Fibroblast of lung (primary cell): ENCODE measurements around the gene ZFR2. TPM values are rescaled to one million over a fixed set of nuclear protein-coding genes. Genes with fewer than 3 reads are reported as not detected.
A peak's percentile ranks its signal among the peaks of the same experiment; 100 is the strongest.

Experiments used
- DNase-seq, 2 donors: peaks; one replicate each; pipeline versions ENCODE4 v3.0.0 to v3.0.0-alpha.2; 2010; ENCODE audit warnings: low read depth in 2 of 2
- H2AFZ ChIP-seq: 2 replicates; pipeline ENCODE4 v1.5.1; 2012; ENCODE audit warnings: low read length, control low read depth, inconsistent platforms
- H3K27ac ChIP-seq: 2 replicates; pipeline ENCODE4 v1.5.1; 2011; ENCODE audit warnings: low read length, control low read depth; ENCODE audit not compliant: insufficient read depth
- H3K27me3 ChIP-seq: 2 replicates; pipeline ENCODE4 v1.5.1; 2011; ENCODE audit warnings: mild to moderate bottlenecking, low read length; ENCODE audit not compliant: control insufficient read depth, insufficient read depth
- H3K36me3 ChIP-seq: 2 replicates; pipeline ENCODE4 v1.5.1; 2011; ENCODE audit warnings: low read length; ENCODE audit not compliant: control insufficient read depth, insufficient read depth
- H3K4me1 ChIP-seq: 2 replicates; pipeline ENCODE4 v1.5.1; 2011; ENCODE audit warnings: low read length; ENCODE audit not compliant: control insufficient read depth, insufficient read depth; ENCODE audit errors: extremely low read depth
- H3K4me2 ChIP-seq: 2 replicates; pipeline ENCODE4 v1.5.1; 2011; ENCODE audit warnings: low read length, control low read depth; ENCODE audit not compliant: insufficient read depth; ENCODE audit errors: extremely low read depth
- H3K4me3 ChIP-seq, 4 experiments: fragments of 200-600 bp in 1 of 4; sonication (generic) in 1 of 4; replicated peaks in 1 of 4; 2 replicates each; pipeline ENCODE4 v1.5.1; 2011 to 2016; ENCODE audit warnings: low read length in 4 of 4, low read depth in 3 of 4, mild to moderate bottlenecking in 3 of 4, control low read depth in 2 of 4, inconsistent platforms in 1 of 4, mixed read lengths in 1 of 4; ENCODE audit not compliant: insufficient read depth in 1 of 4; ENCODE audit errors: control extremely low read depth in 1 of 4
- H3K79me2 ChIP-seq: 2 replicates; pipeline ENCODE4 v1.5.1; 2012; ENCODE audit warnings: mild to moderate bottlenecking, low read length, inconsistent platforms; ENCODE audit not compliant: control insufficient read depth, insufficient read depth
- H3K9ac ChIP-seq: 2 replicates; pipeline ENCODE4 v1.5.1; 2011; ENCODE audit warnings: mild to moderate bottlenecking, low read length, control low read depth; ENCODE audit not compliant: insufficient read depth
- H3K9me3 ChIP-seq: 2 replicates; pipeline ENCODE4 v1.5.1; 2012; ENCODE audit warnings: low read depth, low read length; ENCODE audit not compliant: control insufficient read depth, insufficient read depth
- H4K20me1 ChIP-seq: 2 replicates; pipeline ENCODE4 v1.5.1; 2011; ENCODE audit warnings: low read length; ENCODE audit not compliant: control insufficient read depth, insufficient read depth; ENCODE audit errors: extremely low read depth
- EZH2 ChIP-seq: IDR thresholded peaks from 2 replicates; pipeline ENCODE4 v1.5.1; 2012; ENCODE audit warnings: low read length, control low read depth, mild to moderate bottlenecking; ENCODE audit errors: missing control alignments
- polyA plus RNA-seq, 2 donors: library from polyadenylated mRNA; depleted of rRNA in 1 of 2; stranded (reverse) in 1 of 2; unstranded in 1 of 2; fragments of >200 nt; gene quantifications; 2 replicates each; pipeline ENCODE4 v1.2.1, GENCODE V29; 2011 to 2012; ENCODE audit warnings: missing spikeins in 1 of 2
- total RNA-seq: library from RNA; depleted of rRNA; stranded (reverse); fragments of >200 nt; gene quantifications from 2 replicates; pipeline ENCODE4 v1.2.1, GENCODE V29; 2014
- TF ChIP-seq, protein P1 (sequence below), 2 donors: IDR thresholded peaks in 1 of 2; conservative IDR thresholded peaks in 1 of 2; 1 replicate in 1 of 2; 2 replicates in 1 of 2; pipeline ENCODE4 v1.5.1; 2011 to 2012; ENCODE audit warnings: low read length in 2 of 2, control low read depth in 1 of 2, inconsistent platforms in 1 of 2, low read depth in 1 of 2, mild to moderate bottlenecking in 1 of 2

The ZFR2 gene
- total and polyA plus RNA-seq, 2 donors (not counting 1 experiment from before 2014, with no cell fraction given): not detected

DNA sequence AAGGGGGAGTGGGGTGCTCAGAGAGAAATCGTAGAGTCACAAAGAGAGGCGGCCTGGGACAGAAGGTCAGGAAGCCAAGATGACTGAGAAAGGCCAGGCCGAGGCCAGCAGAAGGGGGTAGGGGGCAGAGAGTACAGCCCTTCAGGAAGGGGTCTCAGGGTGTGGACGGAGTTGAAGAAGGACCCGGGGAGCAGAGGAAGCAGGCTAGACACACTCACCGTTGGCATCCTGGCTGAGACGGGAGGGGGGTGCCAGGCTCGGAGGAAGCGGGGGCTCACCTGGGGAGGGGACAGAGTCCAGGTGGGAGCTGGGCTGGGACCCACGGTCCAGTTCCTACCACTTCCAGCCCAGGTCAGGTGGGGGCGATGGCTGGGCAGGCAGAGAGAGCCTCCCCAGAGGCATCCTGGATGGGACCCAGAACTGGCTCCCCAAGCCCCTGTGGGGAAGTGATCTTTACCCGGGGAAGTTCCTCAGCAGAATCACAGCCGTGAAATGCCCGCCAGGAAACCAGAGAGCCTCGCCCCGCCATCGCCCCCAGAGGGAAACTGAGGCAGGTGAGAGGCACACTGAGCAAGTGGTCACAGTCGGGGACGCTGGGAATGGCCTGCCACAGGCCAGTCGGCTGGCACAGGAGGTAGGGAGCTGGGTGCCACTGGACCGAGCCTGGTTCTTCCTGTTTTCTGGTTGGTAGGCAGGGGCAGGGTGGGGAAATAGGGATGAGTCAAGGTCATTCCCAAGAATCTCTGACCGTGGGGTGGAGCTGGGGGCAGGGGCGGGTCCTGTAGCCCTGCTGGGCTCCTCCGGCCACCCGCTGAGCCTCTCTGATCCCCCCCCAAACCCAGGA, 84.0 kb downstream of the ZFR2 start:
- Histone ChIP-seq H2AFZ (no peak overlapping the region), H3K9ac (no peak overlapping the region), H3K9me3 (no peaks in the 10 kb centered on the region), H3K4me3 (no peak overlapping the region), H3K27me3 (peaks cover 2% of the 10 kb centered on the region), H3K4me2 (no peak overlapping the region), H3K4me1 (no peaks in the 10 kb centered on the region), H4K20me1 (no peaks in the 10 kb centered on the region), H3K79me2 (no peaks in the 10 kb centered on the region), H3K36me3 (no peaks in the 10 kb centered on the region), H3K27ac (no peak overlapping the region)
- no peak for DNase-seq
- TF ChIP-seq, protein P1, sequence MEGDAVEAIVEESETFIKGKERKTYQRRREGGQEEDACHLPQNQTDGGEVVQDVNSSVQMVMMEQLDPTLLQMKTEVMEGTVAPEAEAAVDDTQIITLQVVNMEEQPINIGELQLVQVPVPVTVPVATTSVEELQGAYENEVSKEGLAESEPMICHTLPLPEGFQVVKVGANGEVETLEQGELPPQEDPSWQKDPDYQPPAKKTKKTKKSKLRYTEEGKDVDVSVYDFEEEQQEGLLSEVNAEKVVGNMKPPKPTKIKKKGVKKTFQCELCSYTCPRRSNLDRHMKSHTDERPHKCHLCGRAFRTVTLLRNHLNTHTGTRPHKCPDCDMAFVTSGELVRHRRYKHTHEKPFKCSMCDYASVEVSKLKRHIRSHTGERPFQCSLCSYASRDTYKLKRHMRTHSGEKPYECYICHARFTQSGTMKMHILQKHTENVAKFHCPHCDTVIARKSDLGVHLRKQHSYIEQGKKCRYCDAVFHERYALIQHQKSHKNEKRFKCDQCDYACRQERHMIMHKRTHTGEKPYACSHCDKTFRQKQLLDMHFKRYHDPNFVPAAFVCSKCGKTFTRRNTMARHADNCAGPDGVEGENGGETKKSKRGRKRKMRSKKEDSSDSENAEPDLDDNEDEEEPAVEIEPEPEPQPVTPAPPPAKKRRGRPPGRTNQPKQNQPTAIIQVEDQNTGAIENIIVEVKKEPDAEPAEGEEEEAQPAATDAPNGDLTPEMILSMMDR (conservative IDR thresholded peaks at IDR 0.05 in 1 of 2, IDR thresholded peaks at IDR 0.05 in 1 of 2; ENCODE audit: low read depth in 1 of 2, low read length in 2 of 2): no peak
- TF ChIP-seq EZH2: no peak

DNA sequence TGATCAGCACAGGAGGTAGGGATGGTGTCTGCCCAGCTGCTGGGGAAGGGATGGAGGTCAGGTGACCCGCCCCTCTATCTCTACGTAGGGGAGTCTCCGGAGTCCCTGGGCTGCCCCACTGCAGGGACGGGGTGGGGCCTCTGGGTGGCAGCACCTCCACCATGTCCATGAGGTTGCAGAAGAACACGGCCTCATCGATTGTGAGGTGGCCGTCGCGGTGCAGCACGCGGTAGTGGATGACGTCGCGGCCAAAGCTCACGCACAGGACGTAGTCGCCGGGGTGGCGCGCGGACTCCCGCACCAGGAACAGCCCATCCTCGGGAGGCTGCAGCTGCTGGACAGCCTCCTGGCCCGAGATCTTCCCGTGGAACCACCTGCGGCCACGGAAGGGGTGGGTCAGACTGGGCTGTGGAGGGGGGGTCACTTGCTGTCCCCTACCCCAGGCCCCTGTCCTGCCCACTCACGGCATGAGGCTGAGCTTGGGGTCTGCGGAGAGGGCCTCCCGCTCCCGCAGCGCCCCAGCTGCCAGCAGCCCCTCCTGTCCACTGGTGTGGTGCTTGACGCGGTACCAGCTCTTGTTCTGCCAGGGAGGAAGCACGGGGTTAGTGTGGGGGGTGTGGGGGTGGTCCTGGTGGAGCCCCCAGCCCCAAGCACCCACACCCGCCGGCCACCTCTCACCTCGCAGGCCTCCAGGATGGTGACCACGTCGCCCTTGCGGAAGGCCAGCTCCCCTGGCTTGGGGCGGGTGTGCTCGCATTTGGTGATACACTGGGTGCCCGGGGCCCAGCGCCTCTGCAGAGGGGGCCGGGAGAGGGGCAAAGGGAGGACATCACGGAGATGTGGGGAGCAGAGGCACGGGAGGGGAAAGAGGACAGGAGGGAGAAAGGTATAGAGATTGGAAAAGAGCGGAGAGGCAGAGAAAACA, 84.9 kb downstream of the ZFR2 start:
- H3K9ac ChIP-seq: no peak overlapping the region
- H3K4me2 ChIP-seq: no peak overlapping the region
- H4K20me1 ChIP-seq: no peaks in the 10 kb centered on the region
- H3K36me3 ChIP-seq: no peaks in the 10 kb centered on the region
- no peaks in the 10 kb centered on the region for H3K9me3 ChIP-seq
- H3K27ac ChIP-seq: no peak overlapping the region
- H2AFZ ChIP-seq: no peak overlapping the region
- peaks cover 2% of the 10 kb centered on the region for H3K27me3 ChIP-seq
- no peak for TF ChIP-seq EZH2
- TF ChIP-seq, protein P1 (conservative IDR thresholded peaks at IDR 0.05 in 1 of 2, IDR thresholded peaks at IDR 0.05 in 1 of 2; ENCODE audit: low read depth in 1 of 2, low read length in 2 of 2): peak in 1 of 2 donors; percentile 11
- no peak for DNase-seq
- H3K4me3 ChIP-seq: no peak overlapping the region
- no peaks in the 10 kb centered on the region for H3K79me2 ChIP-seq
- H3K4me1 ChIP-seq: no peaks in the 10 kb centered on the region

DNA sequence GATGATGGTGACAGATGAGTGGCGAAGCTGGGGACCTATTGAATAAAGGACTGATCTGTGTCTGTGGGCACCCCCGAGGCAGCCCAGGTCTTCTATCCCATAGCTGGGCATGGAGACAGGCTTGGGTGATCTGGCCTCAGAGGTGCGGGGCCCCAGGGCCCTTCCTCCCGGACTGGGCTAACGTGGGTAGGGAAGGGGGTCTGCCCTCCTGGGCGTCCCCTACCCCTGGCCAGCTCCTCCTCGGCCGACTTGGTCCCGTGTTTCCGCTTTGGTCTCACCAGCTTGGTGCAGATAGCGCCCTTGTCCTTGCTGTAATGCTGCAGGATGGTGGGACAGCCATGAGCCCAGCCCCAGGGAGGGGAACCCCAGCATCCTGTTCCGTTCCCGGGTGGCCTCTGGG, 85.9 kb downstream of the ZFR2 start:
- H3K4me1 ChIP-seq: no peaks in the 10 kb centered on the region
- H3K27ac ChIP-seq: no peak overlapping the region
- DNase-seq: no peak
- TF ChIP-seq, protein P1 (conservative IDR thresholded peaks at IDR 0.05 in 1 of 2, IDR thresholded peaks at IDR 0.05 in 1 of 2; ENCODE audit: low read depth in 1 of 2, low read length in 2 of 2): no peak
- TF ChIP-seq EZH2: no peak
- no peaks in the 10 kb centered on the region for H3K79me2 ChIP-seq
- H3K36me3 ChIP-seq: no peaks in the 10 kb centered on the region
- no peak overlapping the region for H3K9ac ChIP-seq
- H2AFZ ChIP-seq: no peak overlapping the region
- no peak overlapping the region for H3K4me2 ChIP-seq
- H3K27me3 ChIP-seq: peaks cover 2% of the 10 kb centered on the region
- no peaks in the 10 kb centered on the region for H3K9me3 ChIP-seq
- H3K4me3 ChIP-seq: no peak overlapping the region
- H4K20me1 ChIP-seq: no peaks in the 10 kb centered on the region
